Stimulated activated CD8-positive, alpha-beta memory T cell treated with anti-CD3 and anti-CD28 coated beads, Interleukin-12 subunit alpha, Interleukin-12 subunit beta, amount 100 ng/mL, for 24 hours (primary cell): ENCODE measurements around the gene ECT2.
"Not testable (repeated sequence)": the region's sequence is repeated elsewhere in the genome, so short reads cannot be mapped to it uniquely, and the experiment has no call there.

ENCODE experiments used
- DNase-seq: peaks from one replicate; pipeline ENCODE4 v3.0.0-alpha.2; 2020; ENCODE audit errors: extremely low read depth

Gene ECT2

DNA sequence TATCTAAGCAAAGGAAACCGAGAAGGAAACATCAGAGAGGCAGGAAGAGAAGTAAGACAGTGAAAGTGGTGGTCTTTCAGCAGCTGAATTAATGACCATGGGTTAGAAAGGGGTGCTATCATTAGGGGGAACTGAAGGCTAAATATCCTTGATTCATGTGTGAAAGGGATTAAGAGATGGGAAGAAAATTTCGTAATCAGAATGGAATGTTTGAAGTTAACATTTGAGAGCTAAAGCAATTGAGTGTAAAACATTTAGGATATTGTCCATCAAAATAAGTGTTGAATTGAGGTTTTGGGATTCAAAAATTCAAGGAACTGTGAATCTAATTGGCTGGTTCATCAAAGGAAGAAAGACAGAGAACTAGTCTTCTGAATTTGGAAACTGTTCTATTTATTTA, 4.1 kb upstream of the ECT2 start:
- DNase-seq, result no peak

DNA sequence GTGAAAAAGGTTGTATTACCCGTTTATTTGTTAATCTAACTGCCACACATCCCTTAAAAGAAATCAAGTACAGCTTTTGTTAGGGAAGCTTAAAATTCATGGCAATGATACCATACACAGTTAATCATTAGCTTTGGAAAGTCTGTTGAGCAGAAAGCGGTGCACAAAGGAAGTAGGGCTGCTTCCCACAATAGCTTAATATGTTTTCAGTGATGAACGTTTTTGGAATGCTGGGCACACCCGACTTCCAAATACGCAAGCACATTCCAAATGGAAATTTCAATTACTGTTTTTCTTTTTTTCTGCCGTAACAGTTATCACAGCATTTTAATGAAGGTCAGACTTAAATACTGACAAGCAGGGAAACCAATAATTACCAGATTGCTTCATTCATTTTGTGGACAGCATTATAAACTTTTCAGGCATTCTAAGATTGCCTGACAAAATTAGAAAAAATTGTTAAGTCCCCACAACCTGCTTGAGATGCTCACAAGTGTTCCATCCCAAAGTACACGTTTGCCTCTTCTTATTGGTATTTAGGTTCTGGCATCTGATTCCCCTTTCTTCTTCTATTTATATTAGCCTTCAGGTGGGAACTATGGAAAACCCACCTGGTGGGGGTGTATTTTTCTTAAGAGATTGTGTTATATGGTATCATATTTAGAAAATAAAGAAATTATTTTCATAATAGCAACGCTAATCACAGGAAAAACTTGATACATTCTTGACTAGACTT, 1.1 kb upstream of the ECT2 start:
- DNase-seq, result no peak

DNA sequence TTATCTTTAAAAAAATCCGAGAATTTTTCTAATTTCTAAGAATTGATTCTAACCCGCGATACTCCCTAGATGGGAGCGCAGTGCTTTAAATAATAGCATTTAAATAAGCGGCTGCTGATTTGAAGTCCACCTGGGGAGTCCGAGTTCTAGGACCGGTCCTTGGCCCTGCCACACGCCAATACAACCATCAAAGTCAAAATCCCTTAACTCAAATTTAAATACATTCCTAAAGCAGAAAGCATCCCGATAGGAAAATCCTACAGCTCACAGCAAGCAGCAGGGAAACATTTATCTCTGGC, 508 bp upstream of the ECT2 start:
- DNase-seq, result no peak

DNA sequence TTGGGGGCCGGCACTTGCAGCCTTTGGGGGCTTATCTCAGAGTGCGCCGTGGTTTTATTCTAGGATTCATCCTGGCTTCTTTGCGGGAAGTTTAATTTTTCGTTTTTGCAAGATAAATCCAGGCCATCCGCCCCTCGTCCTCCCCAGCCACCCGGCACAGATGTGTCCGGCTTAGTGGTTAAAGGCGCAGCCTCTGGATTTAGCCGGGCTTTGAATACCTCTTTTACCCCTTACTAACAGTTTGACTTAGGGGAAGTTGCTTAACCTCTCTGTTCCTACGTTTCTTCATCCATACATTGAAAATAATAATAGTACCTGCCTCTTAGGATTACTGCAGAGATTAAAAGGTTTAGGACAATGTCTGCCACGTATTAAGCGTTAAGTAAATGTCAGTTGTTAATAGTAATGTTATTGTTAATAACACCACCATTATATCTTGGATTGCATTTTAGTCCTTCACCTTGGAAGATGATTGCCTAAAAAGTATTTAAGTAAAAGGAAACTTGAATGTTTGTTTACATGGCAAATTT, 714 bp downstream of the ECT2 start:
- DNase-seq, result no peak

DNA sequence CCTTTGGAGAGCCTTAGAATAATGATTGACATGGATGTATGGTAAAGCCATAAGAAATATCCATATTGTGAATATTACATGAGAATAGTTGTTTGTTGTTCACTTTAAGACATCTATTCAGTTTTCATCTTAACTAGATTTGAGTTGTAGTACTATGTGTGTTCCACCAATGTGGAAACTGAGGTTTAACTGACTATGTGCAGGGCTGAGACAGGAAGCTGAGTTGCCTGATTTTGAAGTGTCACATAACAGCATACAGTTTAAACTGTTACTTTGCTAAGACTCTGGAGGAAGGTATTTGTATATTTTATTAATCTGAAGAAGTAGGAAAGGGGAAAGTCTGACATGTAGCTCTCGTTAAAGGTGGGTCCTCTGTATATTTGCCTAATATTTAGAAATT, 2.1 kb downstream of the ECT2 start:
- DNase-seq, result no peak

DNA sequence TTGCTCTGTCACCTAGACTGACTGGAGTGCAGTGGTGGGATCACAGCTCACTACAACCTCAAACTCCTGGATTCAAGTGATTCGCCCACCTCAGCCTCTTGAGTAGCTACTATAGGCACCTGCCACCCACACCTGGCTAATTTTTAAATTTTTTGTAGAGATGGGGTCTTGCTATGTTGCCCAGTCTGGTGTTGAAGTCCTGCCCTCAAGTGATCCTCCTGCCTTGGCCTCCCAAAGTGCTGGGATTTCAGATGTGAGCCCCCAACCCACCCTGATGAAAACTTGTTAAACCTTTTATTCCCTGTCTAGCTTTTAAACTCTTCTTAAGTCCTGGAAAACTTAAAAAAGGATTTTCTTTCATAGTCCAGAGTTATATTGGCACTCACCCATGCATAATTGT, 2.6 kb downstream of the ECT2 start:
- no peak for DNase-seq

DNA sequence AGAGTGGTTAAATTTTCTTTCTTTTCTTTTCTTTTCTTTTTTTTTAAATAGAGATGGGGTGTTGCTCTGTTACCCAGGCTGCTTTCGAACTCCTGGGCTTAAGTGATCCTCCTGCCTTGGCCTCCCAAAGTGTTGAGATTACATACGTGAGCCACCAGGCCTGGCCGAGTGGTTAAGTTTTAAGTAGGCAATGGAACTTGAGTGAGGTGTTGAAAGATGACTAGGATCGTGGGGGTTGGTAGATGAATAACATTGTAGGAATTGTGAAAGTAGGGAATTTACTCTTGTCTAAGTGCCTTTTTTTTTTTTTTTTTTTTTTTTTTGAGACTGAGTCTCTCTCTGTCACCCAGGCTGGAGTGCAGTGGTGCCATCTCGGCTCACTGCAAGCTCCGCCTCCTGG, 9.9 kb downstream of the ECT2 start:
- not testable (repeated sequence) for DNase-seq

DNA sequence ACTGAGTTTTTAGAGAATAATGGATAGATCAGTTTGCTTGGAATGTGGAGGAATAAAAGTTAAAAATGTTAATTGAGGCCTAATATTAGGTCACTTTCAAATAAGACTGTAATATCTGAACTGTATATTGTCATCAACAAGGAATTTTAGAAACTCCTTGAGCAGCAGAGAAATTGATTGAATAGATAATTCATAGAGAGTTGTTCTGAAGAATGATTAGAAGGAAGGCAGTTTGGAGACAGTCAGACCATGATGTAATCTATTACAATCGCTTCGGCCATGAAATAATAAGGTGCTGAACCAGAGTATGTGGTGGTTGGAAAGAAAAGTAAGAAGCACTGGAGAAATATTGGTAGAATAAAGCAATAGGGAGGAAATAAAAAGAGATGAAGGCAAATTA, 15.7 kb downstream of the ECT2 start:
- DNase-seq, result no peak

DNA sequence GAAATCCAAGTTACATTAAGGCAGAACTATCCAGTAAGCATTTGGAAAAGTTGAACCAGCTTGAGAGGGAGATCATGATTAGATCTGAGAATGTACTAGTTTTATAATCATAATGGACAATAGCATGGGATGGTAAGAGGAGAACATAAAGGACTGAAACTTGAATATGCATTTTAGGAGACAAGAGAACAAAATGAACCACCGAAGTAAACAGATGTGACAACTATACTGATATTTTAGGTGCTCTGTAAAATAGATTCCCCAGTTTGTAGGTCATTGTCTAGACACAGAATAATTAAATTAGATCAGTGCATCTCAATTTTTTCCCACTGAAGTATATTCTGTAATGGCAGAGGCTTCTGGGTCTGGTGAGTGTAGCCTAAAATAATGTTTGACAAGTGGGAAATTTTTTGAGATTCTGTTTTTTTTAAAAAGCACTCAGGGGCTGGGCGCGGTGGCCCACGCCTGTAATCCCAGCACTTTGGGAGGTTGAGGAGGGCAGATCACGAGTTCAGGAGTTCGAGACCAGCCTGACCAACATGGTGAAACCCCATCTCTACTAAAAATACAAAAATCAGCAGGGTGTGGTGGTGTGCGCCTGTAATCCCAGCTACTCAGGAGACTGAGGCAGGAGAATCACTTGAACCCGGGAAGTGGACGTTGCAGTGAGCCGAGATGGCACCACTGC, 16.3 kb downstream of the ECT2 start:
- no peak for DNase-seq

DNA sequence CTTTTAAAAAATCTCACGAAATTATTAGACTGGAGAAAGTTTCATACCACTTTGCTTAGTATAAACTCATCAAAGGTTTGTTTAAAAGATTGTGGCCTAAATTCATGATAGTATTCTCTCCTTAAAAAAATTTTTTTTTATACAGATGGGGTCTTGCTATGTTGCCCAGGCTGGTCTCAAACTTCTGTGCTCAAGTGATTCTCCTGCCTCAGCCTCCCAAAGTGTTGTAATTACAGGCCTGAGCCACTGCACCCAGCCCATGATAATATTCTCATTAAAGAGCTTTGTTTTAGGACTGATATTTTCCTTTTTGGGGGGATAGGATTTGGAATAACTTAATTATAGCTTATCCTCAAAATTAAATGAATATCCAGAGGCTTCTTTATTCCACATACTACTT, 19.9 kb downstream of the ECT2 start:
- no peak for DNase-seq

DNA sequence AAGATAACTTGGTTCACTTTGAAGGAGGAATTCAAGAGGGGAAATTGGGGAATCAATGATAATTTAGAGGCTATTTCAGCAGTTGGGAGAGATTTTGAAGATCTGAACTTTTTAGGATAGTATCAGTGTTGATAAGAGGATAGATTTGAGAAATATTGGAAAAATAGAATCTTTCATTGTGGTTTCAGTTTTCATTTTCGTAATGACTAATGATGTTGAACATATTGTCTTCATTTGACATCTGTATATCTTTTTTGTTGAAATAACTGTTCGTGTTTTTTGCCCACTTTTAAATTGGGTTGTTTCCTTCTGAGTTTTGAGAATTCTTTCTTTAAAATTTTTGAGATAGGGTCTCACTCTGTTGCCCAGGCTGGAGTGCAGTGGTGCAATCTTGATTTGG, 21.1 kb downstream of the ECT2 start:
- no peak for DNase-seq

DNA sequence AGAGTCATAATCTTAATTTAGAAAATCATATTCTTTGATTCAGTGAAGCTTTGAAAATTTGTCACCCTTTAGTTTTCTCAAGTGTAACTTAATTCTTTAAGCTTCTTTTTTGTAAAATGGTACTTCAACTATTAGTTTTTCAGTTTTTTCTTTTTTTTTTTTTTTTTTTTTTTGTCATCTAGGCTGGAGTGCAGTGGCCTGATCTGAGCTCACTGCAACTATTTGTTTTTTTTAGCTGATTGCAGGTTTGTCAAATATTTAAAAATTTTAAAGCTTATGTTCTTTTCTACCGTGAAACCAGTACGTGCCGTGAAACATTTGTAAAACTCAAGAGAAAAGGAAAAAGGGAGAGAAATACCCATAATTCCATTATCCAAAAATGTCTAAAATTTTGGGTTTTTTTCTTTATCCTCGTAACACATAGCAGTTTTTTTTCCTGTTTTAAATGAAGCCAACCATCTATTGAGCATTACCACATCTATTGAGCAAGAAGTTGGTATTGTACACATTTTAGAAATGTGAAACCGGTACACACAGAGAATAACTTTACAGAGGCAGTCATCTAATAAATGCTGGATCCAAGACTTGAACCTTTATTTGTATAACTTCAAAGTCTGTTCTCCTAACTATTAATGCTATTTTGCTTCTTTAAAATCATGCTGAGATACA, 25.7 kb downstream of the ECT2 start:
- no peak for DNase-seq

DNA sequence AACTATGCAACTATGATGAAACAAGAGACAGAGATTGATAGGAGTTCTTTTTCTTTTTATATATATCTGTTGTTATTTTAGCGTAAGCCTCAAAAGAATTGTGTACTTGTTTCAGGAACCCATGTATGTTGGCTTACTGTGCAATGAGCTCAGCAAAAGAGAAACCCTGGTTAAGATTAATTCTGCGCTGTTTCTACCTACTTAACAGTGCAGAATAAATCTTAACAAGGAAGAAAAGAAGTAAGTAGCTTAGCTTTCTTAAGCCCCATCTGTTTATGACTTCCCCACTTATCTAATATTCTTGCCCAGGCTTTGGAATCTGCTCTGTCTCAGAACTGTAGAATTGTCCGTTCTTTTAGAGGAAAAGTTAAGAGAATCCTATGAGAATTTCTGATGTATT, 27.4 kb downstream of the ECT2 start:
- DNase-seq, result no peak

DNA sequence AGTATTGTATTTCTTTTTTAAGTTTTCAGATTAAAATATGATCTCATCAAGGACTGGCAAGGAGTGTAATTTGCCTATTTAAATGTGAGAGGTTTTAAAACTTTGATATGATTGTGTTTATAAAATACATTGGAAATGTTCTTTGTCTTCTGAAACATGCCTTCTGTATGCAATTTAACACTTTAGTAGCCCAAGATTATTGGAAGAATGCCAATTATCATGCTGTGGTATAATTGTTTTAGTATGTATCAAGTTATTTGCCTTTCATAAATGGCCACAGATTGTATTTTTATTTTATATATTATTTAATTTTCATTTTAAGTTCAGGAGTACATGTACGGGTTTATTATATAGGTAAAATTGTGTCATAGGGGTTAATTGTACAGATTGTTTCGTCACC, 31.7 kb downstream of the ECT2 start:
- no peak for DNase-seq

DNA sequence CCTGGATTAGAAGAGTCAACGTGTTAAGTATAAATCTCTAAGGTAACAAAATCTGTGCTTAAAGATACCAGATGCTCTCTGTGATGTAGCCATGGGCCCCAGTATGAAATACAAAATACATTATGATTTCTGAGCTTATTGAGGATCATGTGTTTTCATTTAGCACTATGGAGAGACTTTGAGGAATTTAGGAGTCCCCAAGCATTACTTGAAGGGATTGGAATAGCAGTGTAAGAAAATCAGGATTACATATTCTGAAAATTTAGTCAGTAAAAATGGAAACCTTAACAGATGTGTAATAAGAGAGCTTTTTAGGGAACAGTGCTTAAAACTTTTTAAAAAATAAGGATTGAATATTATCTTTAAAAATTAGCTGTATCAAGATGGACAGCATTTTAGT, 35.5 kb downstream of the ECT2 start:
- DNase-seq, result no peak

DNA sequence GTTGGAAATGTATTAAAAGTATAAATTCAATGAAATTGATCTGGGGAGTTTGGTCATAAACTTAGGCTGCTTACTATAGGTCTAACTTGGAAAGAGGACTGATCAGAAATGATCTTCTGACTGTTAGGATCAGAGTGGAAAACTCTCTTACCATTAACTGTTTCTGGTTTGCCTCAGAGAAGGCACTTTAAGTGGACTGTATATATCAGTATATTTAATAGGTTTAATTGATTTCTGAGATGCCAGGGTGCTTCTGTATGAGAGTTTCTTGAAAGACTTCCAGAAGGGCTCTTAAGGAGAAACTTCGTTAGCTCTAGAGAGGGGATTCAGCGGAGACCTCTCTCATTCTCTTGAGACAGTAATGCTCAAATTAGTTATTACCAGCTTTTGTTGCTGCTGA, 36.5 kb downstream of the ECT2 start:
- DNase-seq, result no peak

DNA sequence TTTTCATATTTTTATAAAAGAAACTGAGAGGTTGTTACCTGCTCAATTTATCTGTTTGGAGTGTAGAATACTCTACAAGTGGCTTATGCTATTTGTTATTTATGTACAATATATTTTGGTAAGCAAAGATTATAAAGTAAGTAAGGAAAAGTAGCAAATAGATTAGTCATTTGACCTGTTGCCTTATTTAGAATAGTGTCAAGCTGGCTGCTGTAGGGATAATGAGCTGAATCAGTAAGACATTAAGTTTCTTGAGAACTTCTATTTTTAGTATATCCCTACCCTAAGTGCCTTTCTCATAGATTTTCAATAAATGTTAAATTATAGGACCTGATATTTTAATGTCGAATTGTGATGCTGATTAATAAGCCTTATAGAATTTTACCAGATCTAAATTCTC, 37.2 kb downstream of the ECT2 start:
- no peak for DNase-seq

DNA sequence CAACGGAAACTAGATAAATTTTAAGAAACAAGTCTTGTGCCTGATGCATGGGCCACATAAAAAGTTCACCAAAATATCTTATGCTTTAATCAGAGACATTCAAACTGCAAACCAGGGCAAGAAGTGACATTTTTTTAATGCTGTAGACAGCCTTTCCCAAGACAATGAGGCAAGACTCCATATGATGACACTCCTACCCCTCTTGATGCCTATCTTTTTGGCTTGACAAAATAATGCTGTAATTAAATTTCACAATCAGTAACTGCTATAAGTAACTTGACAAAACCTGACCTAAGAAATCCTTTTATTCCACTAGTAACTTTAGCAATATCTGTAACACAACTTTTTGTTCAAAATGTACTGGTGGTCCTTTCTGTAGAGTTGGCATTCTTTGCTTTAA, 48.7 kb downstream of the ECT2 start:
- no peak for DNase-seq

DNA sequence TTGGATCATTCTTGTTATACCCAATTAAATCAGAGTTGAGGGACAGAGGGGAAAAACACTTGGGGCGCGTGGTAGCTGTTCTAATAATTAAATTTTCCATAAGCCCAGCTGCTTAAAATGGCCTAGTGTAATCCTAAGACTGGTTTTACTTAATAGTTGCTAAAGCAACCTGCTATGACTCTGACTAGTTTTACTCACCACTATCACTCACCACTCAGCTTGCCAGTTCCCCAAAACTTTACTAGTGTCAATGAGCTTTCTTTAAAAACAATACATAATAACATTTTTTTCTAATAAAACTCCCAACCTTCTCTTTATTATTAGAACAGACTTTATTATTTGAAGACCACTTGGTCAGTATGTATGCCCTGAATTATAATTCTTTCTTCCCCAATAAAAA, 49.6 kb downstream of the ECT2 start:
- DNase-seq, result no peak

DNA sequence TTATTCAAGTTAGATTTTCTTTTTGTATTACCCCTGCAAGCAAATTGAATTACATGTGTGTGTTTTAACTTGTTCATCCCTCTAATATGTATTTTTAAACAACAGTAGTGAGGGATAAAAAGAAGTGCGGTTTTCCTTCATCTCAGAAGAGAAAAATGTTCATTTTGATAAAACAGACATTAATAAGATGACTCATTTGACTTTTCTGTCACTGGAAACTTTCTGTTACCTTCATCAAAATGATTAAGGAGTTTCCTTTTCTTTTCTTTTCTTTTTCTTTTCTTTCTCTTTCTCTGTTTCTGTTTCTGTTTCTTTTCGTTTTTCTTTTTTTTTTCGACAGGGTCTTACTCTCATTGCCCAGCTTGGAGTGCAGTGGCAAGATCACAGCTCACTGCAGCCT, 53.0 kb downstream of the ECT2 start:
- no peak for DNase-seq

DNA sequence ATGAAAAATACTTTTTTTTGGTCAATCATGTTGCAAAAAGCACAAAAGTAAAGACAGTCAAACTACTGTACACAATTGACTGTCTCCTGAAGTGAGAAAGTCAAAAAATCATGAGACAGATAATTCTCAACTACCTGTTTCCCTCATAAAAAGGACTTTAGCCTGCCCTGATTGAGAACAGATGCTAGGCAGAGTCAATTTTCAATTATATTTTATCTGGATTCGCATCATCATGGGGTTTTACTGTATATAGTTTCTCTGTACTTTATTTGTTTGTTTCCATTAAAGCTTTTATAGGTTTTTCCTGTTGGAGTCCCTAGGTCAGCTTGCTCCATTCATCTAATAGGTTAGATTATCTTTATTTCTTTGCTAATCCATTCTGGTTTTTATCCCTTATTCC, 53.8 kb downstream of the ECT2 start:
- no peak for DNase-seq

DNA sequence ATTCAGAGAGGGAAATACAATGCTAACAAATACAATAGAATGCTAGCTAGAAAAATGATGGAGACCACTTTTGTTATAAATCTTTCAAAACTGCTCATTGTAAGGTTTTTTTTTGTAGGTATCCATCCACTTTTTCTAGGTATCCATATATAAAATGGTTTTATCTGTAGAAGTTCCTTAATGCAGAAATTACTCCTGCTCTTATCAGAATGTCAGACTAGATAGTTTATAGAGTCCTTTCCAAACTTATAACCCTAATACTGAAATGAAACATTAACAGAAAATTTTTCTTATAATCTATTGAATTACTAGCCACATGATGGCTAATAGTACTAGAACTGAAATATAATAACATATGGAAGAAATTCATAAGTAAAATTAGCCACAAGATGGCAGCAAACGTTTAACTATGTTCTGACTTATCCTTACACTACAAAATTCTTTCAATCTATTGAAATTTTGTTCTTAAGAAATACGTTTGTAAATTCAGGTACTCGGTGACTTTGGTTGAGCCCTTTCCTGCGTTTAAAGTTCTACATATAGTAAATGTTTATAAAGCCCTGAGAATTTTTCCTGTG, 58.5 kb downstream of the ECT2 start:
- no peak for DNase-seq

DNA sequence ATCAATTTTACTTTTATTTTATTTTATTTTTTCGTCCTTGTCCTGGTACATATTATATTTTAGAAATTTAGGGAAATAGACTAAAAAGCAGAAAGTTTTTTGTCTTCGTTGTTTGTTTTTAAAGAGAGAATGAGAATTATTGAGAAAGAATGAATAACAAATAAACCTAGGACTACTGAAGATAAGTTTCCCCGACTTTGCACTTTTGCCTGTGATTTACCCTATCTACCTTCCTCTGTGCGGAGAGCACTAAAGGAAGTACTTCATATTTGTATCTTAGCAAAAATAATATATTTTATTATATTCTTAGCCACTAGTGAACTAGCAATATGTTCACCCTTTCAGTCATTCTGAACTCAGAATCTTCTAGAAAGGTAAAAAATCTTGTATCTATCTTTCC, 60.6 kb downstream of the ECT2 start:
- DNase-seq, result no peak
